ENCODE measurements around the gene SPATA6L. TPM values are rescaled to one million over a fixed set of nuclear protein-coding genes. Genes with fewer than 3 reads are reported as not detected.

Gene SPATA6L, protein sequence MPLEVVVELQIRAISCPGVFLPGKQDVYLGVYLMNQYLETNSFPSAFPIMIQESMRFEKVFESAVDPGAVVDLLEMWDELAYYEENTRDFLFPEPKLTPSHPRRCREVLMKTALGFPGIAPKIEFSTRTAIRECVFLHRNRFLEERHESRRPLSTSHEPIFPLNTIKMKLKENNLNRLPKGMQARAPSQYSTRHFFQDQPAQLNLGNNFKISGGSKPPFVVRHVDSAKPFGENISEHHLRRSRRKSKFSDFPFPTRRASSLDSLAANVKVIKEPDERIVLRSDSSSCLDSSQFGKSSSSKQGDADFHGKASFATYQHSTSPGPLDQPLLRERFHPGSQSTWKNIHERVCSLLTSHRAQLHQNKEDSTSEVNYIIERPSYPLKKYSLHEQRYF
- 1.3 and 2.5 TPM in 2 replicates for total RNA-seq

DNA sequence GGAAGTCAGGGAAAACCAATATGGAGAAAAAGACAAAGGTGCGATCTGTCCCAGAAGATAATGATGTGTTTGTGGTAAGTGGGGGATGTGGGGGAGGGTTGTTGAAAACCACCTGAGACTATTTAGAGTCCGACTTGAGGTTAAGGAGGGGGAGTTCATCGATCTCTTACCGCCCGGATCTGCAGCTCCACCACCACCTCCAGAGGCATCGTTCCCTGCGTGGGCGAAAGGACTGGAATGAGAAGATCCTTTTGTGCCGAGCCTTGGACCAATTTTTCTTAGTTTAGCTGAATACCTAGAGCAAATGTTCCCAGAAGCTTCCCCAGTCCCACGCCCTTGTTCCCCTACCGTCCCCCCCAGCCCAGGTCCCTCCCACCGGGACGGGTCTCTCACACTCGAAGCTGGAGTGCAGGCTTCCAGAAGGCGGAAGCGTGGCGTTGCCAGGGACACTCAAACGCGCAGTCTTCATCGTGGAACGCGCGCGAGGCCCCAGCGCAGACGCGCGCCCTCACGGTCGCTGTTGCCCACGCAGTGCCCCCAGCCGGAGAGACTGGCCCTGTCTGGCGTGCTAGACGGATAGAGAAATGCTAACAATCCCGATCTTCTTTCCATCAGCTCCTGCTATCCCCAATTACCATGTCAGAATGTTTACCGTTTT lies at the start of gene SPATA6L:
TSS of gene SPATA6L (minus strand) at position 439 of the 658 bp plus-strand sequence. CDS start at position 209, 230 bp downstream.
- Histone ChIP-seq H3K4me3 (ENCODE audit: low read depth, low read length) (peak within 1 kb of the TSS; percentile 64), H3K36me3 (ENCODE audit: control insufficient read depth, insufficient read depth, low read length) (no peaks in the 10 kb centered on the region), H3K27me3 (ENCODE audit: control insufficient read depth, insufficient read depth, low read length) (no peaks in the 10 kb centered on the region)
- no peak for DNase-seq (ENCODE audit: low read depth)
- TF ChIP-seq, protein P1, sequence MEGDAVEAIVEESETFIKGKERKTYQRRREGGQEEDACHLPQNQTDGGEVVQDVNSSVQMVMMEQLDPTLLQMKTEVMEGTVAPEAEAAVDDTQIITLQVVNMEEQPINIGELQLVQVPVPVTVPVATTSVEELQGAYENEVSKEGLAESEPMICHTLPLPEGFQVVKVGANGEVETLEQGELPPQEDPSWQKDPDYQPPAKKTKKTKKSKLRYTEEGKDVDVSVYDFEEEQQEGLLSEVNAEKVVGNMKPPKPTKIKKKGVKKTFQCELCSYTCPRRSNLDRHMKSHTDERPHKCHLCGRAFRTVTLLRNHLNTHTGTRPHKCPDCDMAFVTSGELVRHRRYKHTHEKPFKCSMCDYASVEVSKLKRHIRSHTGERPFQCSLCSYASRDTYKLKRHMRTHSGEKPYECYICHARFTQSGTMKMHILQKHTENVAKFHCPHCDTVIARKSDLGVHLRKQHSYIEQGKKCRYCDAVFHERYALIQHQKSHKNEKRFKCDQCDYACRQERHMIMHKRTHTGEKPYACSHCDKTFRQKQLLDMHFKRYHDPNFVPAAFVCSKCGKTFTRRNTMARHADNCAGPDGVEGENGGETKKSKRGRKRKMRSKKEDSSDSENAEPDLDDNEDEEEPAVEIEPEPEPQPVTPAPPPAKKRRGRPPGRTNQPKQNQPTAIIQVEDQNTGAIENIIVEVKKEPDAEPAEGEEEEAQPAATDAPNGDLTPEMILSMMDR (IDR thresholded peaks at IDR 0.05; ENCODE audit: insufficient read depth, low read length, poor library complexity, severe bottlenecking) = peak; percentile 22

DNA sequence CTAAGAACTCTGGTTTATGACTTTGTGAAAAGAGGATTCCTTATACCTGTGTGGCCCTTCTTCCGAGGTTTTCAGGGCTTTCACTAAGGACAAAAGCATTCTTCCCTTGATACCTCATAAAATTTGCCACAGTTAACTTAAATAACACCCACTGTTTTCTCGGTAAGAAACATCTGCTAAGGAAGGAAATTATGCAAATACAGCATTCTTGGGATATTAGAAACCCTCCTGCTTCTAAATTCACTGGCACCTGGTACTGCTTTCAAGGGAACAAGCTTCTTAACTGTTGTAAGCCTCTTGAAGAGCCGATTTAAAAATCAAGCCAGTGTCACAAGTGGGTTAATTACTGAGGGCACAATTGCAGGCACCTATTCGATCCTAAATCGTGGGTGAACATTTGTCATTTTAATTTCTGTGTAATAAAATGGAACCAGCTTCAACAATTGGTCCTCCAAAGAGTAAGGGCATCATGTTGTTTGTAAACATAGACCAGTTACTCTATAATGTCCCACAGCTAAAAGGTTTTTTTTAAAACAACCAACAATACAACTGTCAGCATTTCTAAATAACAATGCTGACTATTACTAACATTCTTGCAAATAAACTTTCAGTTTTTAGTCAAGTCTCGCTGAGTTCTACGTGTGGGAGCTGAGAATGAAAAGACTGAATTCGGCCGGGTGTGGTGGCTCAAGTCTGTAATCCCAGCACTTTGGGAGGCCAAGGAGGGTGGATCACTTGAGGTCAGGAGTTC lies 48.2 kb upstream of the SPATA6L start:
- TF ChIP-seq, protein P1 (IDR thresholded peaks at IDR 0.05; ENCODE audit: insufficient read depth, low read length, poor library complexity, severe bottlenecking) = no peak

DNA sequence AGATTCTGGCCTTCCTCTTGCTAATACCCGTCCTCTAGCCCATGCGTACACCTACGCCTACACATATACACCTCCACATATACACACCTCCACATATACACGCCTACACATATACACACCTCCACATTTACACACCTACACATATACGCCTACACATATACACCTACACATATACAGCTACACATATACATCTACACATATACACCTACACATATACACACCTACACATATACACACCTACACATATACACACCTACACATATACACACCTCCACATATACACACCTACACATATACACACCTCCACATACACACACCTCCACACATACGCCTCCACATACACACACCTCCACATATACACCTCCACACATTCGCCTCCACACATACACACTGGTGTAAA lies 47.6 kb upstream of the SPATA6L start:
- no peak for DNase-seq (ENCODE audit: low read depth)
- no peaks in the 10 kb centered on the region for H3K27me3 ChIP-seq (ENCODE audit: control insufficient read depth, insufficient read depth, low read length)
- TF ChIP-seq, protein P1 (IDR thresholded peaks at IDR 0.05; ENCODE audit: insufficient read depth, low read length, poor library complexity, severe bottlenecking) = no peak
- H3K36me3 ChIP-seq (ENCODE audit: control insufficient read depth, insufficient read depth, low read length) = peaks cover 4% of the 10 kb centered on the region
- no peak overlapping the region for H3K4me3 ChIP-seq (ENCODE audit: low read depth, low read length)

More for the DNA sequence above, 48.2 kb upstream of the SPATA6L start:
- H3K36me3 ChIP-seq (ENCODE audit: control insufficient read depth, insufficient read depth, low read length) = peaks cover 4% of the 10 kb centered on the region
- DNase-seq (ENCODE audit: low read depth) = no peak
- no peak overlapping the region for H3K4me3 ChIP-seq (ENCODE audit: low read depth, low read length)
- H3K27me3 ChIP-seq (ENCODE audit: control insufficient read depth, insufficient read depth, low read length) = no peaks in the 10 kb centered on the region

DNA sequence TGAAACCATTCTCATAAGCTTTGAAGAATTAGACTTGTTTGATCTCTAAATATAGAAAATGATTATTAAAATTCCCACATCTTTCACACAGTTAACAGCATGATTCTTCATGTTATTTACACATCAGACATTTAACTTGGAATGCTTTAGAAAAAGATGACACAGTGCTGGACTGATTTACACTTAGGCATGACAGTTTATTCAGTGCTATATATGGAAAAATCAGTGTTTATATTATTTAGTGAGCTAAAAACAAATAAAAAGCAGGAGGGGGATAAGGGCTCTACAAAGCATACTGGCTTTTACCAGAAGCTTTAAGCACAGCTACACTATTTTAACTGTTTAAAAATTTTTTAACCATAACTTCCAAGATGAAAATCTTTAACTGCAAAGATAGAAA lies 43.1 kb upstream of the SPATA6L start:
- H3K27me3 ChIP-seq (ENCODE audit: control insufficient read depth, insufficient read depth, low read length) = no peaks in the 10 kb centered on the region

DNA sequence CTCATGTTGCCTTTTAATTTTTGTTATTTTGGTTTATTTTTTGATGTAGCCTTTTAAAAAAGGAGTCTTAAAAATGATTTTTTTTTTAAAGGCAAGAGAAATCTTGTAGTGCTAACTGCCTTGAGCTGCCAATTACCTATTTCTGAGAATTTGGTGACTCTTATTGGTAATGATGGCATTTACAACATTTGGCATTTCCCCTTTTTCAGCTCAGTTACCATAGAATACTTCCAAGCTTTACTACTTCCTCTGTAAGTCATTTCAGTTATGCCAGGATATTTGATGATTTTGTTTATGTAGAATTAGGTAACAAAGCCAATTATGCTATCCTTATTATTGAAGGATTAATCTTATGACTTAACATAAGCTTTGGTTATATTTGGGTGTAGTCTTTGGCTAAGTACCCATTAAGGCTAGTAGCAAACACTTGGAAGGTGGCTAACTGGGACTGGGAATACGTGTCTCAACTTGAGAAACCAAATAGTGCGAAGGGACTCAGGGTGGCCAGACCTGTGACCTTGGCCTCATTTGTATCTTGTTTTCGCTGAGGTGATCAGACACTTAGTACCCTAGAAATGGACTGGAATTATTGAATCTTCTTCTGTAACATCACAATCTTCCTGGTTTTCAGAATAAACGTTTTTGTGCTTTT lies 40.8 kb upstream of the SPATA6L start:
- Histone ChIP-seq H3K4me3 (ENCODE audit: low read depth, low read length) (no peak overlapping the region), H3K36me3 (ENCODE audit: control insufficient read depth, insufficient read depth, low read length) (no peaks in the 10 kb centered on the region), H3K27me3 (ENCODE audit: control insufficient read depth, insufficient read depth, low read length) (no peaks in the 10 kb centered on the region)
- DNase-seq (ENCODE audit: low read depth) = no peak
- TF ChIP-seq, protein P1 (IDR thresholded peaks at IDR 0.05; ENCODE audit: insufficient read depth, low read length, poor library complexity, severe bottlenecking) = no peak

More for the DNA sequence above, 43.1 kb upstream of the SPATA6L start:
- Histone ChIP-seq H3K4me3 (ENCODE audit: low read depth, low read length) (no peak overlapping the region), H3K36me3 (ENCODE audit: control insufficient read depth, insufficient read depth, low read length) (no peaks in the 10 kb centered on the region)
- TF ChIP-seq, protein P1 (IDR thresholded peaks at IDR 0.05; ENCODE audit: insufficient read depth, low read length, poor library complexity, severe bottlenecking) = no peak
- no peak for DNase-seq (ENCODE audit: low read depth)

All from kidney epithelial cell (primary cell).